ENCODE measurements around the gene MFSD12.

Gene MFSD12

DNA sequence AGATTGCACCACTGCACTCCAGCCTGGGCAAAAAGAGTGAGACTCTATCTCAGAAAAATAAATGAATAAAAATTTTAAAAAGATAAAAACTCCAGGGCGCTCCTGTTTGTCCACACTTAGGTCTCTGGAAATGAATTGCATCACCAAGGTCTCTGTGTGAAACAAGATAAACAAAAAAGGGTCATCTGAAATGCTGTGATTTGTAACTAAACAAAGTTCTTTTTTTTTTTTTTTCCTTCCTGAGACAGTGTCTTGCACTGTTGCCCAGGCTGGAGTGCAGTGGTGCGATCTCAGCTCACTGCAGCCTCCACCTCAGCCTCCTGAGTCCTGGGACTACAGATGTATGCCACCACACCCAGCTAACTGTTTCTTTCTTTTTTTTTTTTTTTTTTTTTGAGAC is 39.7 kb downstream of the MFSD12 start:
- Histone ChIP-seq H4K20me1 (ENCODE audit: insufficient read depth, low read length) (no peaks in the 10 kb centered on the region), H3F3A (ENCODE audit: insufficient read depth, low read length) (no peaks in the 10 kb centered on the region), H3K36me3 (replicated peaks; ENCODE audit: insufficient read depth, low read length) (0 out of 2 replicates have a peak, but pooled peaks cover 3% of the 10 kb centered on the region), H3K4me1 (ENCODE audit: low read length) (no peaks in the 10 kb centered on the region), H3K27me3 (replicated peaks; ENCODE audit: insufficient read depth, low read length) (no peaks in the 10 kb centered on the region), H3K4me2 (ENCODE audit: low read depth, low read length) (no peak overlapping the region), H3K9me3 (replicated peaks; ENCODE audit: insufficient read depth, low read length) (no peaks in the 10 kb centered on the region), H2AFZ (ENCODE audit: low read length) (no peak overlapping the region), H3K79me2 (ENCODE audit: low read length) (peaks cover 99% of the 10 kb centered on the region), H3K9me2 (replicated peaks; ENCODE audit: insufficient read depth, low read length) (no peaks in the 10 kb centered on the region), H3K4me3 (ENCODE audit: low read length) (no peak overlapping the region), H3K9ac (ENCODE audit: low read length) (no peak overlapping the region), H3K27ac (ENCODE audit: low read length) (no peak overlapping the region)
- no peak for DNase-seq
- TF ChIP-seq EZH2 (optimal IDR thresholded peaks at IDR 0.05; ENCODE audit: low read depth, low read length) (no peak), EZH2phosphoT487 (IDR thresholded peaks at IDR 0.05; ENCODE audit: low read length) (no peak)
- TF ChIP-seq, protein P1, sequence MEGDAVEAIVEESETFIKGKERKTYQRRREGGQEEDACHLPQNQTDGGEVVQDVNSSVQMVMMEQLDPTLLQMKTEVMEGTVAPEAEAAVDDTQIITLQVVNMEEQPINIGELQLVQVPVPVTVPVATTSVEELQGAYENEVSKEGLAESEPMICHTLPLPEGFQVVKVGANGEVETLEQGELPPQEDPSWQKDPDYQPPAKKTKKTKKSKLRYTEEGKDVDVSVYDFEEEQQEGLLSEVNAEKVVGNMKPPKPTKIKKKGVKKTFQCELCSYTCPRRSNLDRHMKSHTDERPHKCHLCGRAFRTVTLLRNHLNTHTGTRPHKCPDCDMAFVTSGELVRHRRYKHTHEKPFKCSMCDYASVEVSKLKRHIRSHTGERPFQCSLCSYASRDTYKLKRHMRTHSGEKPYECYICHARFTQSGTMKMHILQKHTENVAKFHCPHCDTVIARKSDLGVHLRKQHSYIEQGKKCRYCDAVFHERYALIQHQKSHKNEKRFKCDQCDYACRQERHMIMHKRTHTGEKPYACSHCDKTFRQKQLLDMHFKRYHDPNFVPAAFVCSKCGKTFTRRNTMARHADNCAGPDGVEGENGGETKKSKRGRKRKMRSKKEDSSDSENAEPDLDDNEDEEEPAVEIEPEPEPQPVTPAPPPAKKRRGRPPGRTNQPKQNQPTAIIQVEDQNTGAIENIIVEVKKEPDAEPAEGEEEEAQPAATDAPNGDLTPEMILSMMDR (IDR thresholded peaks at IDR 0.05; ENCODE audit: low read length), result no peak

DNA sequence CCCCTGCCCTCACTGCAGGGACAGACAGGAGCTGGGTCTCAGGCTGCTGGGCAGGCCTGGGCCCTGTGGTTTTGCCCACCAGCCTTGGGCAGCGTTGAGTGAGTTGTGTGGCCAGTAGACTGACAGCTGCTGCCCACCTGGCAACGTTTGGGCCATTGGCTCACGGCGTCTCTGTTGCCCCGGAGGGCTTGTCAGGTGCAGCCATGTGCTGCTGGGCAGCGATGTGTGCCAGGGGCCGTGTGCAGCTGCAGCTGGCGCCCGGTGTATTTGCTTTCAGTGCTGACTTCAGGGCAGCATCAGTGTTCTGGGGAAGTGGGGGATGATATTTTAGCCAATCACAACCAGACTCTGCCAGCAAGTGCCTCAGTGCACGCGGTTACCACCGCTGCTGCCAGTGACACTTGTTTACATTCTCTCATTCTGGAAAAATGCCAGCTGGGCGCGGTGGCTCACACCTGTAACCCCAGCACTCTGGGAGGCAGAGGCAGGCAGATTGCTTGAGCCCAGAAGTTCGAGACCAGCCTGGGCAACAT is 40.6 kb downstream of the MFSD12 start:
- TF ChIP-seq EZH2phosphoT487 (IDR thresholded peaks at IDR 0.05; ENCODE audit: low read length) (no peak), EZH2 (optimal IDR thresholded peaks at IDR 0.05; ENCODE audit: low read depth, low read length) (no peak)
- TF ChIP-seq, protein P1 (IDR thresholded peaks at IDR 0.05; ENCODE audit: low read length), result no peak
- Histone ChIP-seq H3K9me2 (replicated peaks; ENCODE audit: insufficient read depth, low read length) (no peaks in the 10 kb centered on the region), H3K9ac (ENCODE audit: low read length) (no peak overlapping the region), H4K20me1 (ENCODE audit: insufficient read depth, low read length) (no peaks in the 10 kb centered on the region), H3K4me1 (ENCODE audit: low read length) (no peaks in the 10 kb centered on the region), H3K79me2 (ENCODE audit: low read length) (peaks cover 99% of the 10 kb centered on the region), H2AFZ (ENCODE audit: low read length) (no peak overlapping the region), H3K4me2 (ENCODE audit: low read depth, low read length) (no peak overlapping the region), H3K36me3 (replicated peaks; ENCODE audit: insufficient read depth, low read length) (0 out of 2 replicates have a peak, but pooled peaks cover 3% of the 10 kb centered on the region), H3K27ac (ENCODE audit: low read length) (no peak overlapping the region), H3F3A (ENCODE audit: insufficient read depth, low read length) (no peaks in the 10 kb centered on the region), H3K4me3 (ENCODE audit: low read length) (no peak overlapping the region), H3K27me3 (replicated peaks; ENCODE audit: insufficient read depth, low read length) (no peaks in the 10 kb centered on the region), H3K9me3 (replicated peaks; ENCODE audit: insufficient read depth, low read length) (no peaks in the 10 kb centered on the region)
- peak; percentile 66 for DNase-seq

DNA sequence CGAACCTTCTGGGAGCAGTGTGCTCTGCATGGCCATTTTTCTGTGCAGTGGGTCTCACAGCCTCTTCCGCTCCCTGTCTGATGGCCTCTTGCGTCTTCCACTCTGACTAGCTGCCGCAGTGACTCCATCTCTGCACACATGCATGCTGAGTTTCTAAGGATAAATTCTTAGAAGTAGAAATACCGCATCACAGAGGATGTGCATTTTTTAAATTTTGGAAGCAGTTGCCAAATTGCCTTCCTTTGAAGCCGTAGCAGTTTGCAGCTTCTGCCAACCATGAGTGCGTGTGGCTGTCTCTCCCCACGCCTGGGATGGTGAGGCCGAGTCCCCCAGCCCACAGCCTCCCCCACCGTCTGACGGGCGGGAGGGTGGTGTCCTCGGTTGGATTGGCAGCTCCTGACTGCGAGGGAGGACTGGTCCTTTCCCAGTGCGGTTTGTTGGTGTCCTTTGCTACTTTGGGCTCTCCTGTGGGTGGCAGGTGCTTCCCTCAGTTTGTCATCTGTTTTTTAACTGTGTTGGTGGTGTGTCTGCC is 41.4 kb downstream of the MFSD12 start:
- Histone ChIP-seq H3K4me1 (ENCODE audit: low read length) (no peaks in the 10 kb centered on the region), H4K20me1 (ENCODE audit: insufficient read depth, low read length) (no peaks in the 10 kb centered on the region), H3K36me3 (replicated peaks; ENCODE audit: insufficient read depth, low read length) (0 out of 2 replicates have a peak, but pooled peaks cover under 1% of the 10 kb centered on the region)

More for the DNA sequence above, 41.4 kb downstream of the MFSD12 start:
- no peak overlapping the region for H3K27ac ChIP-seq (ENCODE audit: low read length)
- peaks cover 100% of the 10 kb centered on the region for H3K79me2 ChIP-seq (ENCODE audit: low read length)
- H3F3A ChIP-seq (ENCODE audit: insufficient read depth, low read length), result no peaks in the 10 kb centered on the region
- no peaks in the 10 kb centered on the region for H3K9me3 ChIP-seq (replicated peaks; ENCODE audit: insufficient read depth, low read length)
- TF ChIP-seq EZH2 (optimal IDR thresholded peaks at IDR 0.05; ENCODE audit: low read depth, low read length) (no peak), EZH2phosphoT487 (IDR thresholded peaks at IDR 0.05; ENCODE audit: low read length) (no peak)
- TF ChIP-seq, protein P1 (IDR thresholded peaks at IDR 0.05; ENCODE audit: low read length), result no peak
- H3K4me3 ChIP-seq (ENCODE audit: low read length), result no peak overlapping the region
- no peaks in the 10 kb centered on the region for H3K27me3 ChIP-seq (replicated peaks; ENCODE audit: insufficient read depth, low read length)
- DNase-seq, result no peak
- H3K9ac ChIP-seq (ENCODE audit: low read length), result no peak overlapping the region
- H2AFZ ChIP-seq (ENCODE audit: low read length), result no peak overlapping the region
- H3K9me2 ChIP-seq (replicated peaks; ENCODE audit: insufficient read depth, low read length), result no peaks in the 10 kb centered on the region
- H3K4me2 ChIP-seq (ENCODE audit: low read depth, low read length), result no peak overlapping the region

All from MM.1S (cell line).